ENCODE results near the gene COBL. TPM values are rescaled to one million over a fixed set of nuclear protein-coding genes. Genes with fewer than 3 reads are reported as not detected.

The COBL gene
- total RNA-seq, 4 donors from 2014 or later = under 0.01 to 7.7 (median 2.6) TPM

DNA sequence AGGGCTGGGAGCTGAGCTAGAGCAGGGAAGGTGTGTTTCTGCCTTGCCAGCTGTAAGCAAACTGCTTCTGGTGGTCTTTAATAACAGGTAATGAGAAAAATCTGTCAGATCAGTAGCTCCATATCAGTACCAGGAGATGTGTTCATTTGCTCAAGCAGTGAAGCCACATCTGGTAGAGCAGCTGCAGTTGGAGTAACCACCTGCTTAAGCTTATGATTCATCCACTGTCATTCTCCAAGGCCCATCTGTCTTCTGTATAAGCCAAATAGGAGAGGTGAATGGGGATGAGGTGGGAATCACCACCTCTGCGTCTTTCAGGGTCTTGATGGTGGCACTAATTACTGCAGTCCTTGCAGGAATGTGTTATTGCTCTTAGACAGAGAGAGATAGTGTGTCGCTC lies 18.4 kb upstream of the COBL start:
- TF ChIP-seq POLR2A (IDR thresholded peaks at IDR 0.05) = no peak
- TF ChIP-seq, protein P1, sequence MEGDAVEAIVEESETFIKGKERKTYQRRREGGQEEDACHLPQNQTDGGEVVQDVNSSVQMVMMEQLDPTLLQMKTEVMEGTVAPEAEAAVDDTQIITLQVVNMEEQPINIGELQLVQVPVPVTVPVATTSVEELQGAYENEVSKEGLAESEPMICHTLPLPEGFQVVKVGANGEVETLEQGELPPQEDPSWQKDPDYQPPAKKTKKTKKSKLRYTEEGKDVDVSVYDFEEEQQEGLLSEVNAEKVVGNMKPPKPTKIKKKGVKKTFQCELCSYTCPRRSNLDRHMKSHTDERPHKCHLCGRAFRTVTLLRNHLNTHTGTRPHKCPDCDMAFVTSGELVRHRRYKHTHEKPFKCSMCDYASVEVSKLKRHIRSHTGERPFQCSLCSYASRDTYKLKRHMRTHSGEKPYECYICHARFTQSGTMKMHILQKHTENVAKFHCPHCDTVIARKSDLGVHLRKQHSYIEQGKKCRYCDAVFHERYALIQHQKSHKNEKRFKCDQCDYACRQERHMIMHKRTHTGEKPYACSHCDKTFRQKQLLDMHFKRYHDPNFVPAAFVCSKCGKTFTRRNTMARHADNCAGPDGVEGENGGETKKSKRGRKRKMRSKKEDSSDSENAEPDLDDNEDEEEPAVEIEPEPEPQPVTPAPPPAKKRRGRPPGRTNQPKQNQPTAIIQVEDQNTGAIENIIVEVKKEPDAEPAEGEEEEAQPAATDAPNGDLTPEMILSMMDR (IDR thresholded peaks at IDR 0.05) = no peak
- Histone ChIP-seq H3K9me3 (no peaks in the 10 kb centered on the region), H3K36me3 (no peaks in the 10 kb centered on the region), H3K27ac (no peak overlapping the region), H3K27me3 (no peaks in the 10 kb centered on the region), H3K4me1 (no peaks in the 10 kb centered on the region), H3K4me3 (no peak overlapping the region)
- no peak for DNase-seq
- intact Hi-C loops (cut with DNase I; ENCODE audit: low total_unique reads) = no loop called here

- Histone ChIP-seq H3K27ac (no peak overlapping the region), H3K4me3 (no peak overlapping the region), H3K4me1 (no peaks in the 10 kb centered on the region), H3K9me3 (no peaks in the 10 kb centered on the region), H3K27me3 (no peaks in the 10 kb centered on the region), H3K36me3 (no peaks in the 10 kb centered on the region)
- no peak for DNase-seq
- TF ChIP-seq POLR2A (IDR thresholded peaks at IDR 0.05) = no peak
- TF ChIP-seq, protein P1 (IDR thresholded peaks at IDR 0.05) = no peak
- intact Hi-C loops (cut with DNase I; ENCODE audit: low total_unique reads) = no loop called here
Observed at GRCh38 chr7:51329696-51330263, 13.2 kb upstream of the COBL start.

GRCh38 chr7:51328351-51328801 lies 11.8 kb upstream of the COBL start:
- no peak for TF ChIP-seq POLR2A (IDR thresholded peaks at IDR 0.05)
- TF ChIP-seq, protein P1 (IDR thresholded peaks at IDR 0.05) = no peak
- Histone ChIP-seq H3K27ac (no peak overlapping the region), H3K9me3 (no peaks in the 10 kb centered on the region), H3K4me1 (no peaks in the 10 kb centered on the region), H3K4me3 (no peak overlapping the region), H3K36me3 (no peaks in the 10 kb centered on the region), H3K27me3 (no peaks in the 10 kb centered on the region)
- intact Hi-C loops (cut with DNase I; ENCODE audit: low total_unique reads) = no loop called here
- no peak for DNase-seq

DNA sequence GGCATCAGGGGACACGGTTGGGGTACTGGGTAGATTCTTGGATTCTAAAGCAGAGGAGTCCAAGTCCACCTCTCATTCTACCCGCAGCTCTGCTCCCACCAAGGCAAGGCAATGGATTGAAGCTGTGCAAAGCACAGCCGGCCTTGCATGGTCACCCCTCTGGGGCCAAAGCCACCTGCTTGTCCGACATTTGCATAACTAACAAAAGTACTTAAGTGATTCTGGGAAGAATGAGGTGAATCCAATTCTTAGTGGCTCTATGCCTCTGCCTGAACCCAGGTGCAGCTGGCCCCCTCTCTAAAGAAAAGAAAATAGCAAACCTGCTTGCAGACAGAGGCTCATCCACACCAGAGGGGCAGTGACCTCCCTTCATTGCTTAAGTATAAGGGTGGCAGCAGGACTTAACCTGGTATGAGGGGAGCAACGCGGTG lies 10.7 kb upstream of the COBL start:
- no peaks in the 10 kb centered on the region for H3K27me3 ChIP-seq
- no peak for DNase-seq
- H3K36me3 ChIP-seq = no peaks in the 10 kb centered on the region
- no peak overlapping the region for H3K27ac ChIP-seq
- no peak for TF ChIP-seq POLR2A (IDR thresholded peaks at IDR 0.05)
- TF ChIP-seq, protein P1 (IDR thresholded peaks at IDR 0.05) = no peak
- no peak overlapping the region for H3K4me3 ChIP-seq
- intact Hi-C loops (cut with DNase I; ENCODE audit: low total_unique reads) = no loop called here
- no peaks in the 10 kb centered on the region for H3K9me3 ChIP-seq
- no peaks in the 10 kb centered on the region for H3K4me1 ChIP-seq

DNA sequence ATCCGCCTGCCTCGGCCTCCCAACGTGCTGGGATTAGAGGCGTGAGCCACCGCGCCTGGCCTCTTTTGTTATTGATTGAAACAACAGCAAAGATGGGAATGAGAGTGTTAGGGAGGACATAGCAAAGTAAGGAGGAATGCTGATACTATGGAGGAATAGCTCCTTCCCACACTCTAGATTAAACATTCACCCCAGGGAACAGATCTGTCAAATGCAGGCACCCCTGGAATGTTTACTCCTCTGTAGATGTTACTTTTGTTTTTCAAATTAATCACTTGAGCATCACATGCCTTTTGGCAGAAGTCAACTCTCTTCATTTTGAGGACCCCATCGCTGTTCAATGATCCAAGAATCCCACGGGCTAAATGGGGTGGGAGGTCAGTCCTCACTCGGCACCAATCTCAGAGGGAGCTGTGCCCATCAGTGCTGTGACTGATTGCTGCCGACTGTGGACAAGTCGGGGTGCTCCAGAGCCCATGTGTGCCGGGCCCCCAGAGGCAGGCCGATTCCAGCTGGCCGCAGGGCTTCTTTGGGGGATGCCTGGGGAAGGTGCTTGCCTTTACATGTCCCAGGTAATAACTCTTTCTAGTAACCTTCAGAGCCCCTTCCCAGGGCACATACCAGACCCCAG lies 10.2 kb upstream of the COBL start:
- no peaks in the 10 kb centered on the region for H3K9me3 ChIP-seq
- intact Hi-C loops (cut with DNase I; ENCODE audit: low total_unique reads) = no loop called here
- no peak for DNase-seq
- H3K27me3 ChIP-seq = no peaks in the 10 kb centered on the region
- H3K36me3 ChIP-seq = no peaks in the 10 kb centered on the region
- no peak overlapping the region for H3K4me3 ChIP-seq
- no peaks in the 10 kb centered on the region for H3K4me1 ChIP-seq
- no peak overlapping the region for H3K27ac ChIP-seq
- TF ChIP-seq, protein P1 (IDR thresholded peaks at IDR 0.05) = no peak
- no peak for TF ChIP-seq POLR2A (IDR thresholded peaks at IDR 0.05)

All from uterus (tissue), 4 donors.